ENCODE results near the gene PTGER4.

DNA sequence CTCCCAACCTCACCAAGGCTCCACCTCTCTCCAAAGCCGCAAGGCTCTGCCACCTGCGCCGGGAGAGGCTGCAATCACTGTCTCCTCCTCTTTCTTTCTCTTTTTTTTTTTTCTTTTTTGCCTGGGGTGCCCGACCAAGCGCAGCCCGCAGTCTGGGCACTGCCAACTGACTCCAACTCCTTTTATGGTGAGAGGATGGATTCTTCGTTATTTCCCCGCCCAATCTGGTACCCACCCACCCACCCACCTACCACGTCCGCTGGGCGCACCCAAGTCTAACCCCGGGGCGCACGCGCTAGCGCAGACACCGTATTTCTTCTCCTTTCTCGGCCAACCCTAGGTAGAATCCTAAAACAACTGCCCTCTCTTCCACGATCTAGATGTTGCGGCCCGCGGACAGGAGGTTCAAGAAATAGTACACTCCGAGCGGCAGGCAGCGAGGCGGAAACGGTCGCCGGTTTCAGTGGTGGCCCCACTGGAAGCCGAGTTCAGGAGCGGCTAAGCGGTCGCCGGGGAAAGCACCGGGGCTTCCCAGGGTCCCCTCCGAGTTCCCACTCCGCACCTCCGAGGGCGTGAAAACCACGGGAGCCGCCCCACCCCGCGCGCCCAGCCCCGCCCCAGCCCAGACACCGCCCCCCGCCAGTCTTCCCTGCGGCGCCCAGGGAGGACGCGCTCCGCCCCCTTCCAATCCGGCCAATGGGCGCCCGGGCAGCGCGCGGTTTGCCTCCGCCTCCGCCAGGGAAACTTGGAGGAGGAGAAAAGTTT, 385 bp upstream of the PTGER4 start:
- TF ChIP-seq, protein P1, sequence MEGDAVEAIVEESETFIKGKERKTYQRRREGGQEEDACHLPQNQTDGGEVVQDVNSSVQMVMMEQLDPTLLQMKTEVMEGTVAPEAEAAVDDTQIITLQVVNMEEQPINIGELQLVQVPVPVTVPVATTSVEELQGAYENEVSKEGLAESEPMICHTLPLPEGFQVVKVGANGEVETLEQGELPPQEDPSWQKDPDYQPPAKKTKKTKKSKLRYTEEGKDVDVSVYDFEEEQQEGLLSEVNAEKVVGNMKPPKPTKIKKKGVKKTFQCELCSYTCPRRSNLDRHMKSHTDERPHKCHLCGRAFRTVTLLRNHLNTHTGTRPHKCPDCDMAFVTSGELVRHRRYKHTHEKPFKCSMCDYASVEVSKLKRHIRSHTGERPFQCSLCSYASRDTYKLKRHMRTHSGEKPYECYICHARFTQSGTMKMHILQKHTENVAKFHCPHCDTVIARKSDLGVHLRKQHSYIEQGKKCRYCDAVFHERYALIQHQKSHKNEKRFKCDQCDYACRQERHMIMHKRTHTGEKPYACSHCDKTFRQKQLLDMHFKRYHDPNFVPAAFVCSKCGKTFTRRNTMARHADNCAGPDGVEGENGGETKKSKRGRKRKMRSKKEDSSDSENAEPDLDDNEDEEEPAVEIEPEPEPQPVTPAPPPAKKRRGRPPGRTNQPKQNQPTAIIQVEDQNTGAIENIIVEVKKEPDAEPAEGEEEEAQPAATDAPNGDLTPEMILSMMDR (optimal IDR thresholded peaks at IDR 0.05 in 1 of 3, IDR thresholded peaks at IDR 0.05 in 1 of 3, conservative IDR thresholded peaks at IDR 0.05 in 1 of 3; ENCODE audit: extremely low read depth in 1 of 3, insufficient read depth in 2 of 3, low read length in 3 of 3): no peak
- no peak for TF ChIP-seq EZH2 (IDR thresholded peaks at IDR 0.05; ENCODE audit: low read length)
